ENCODE measurements around the gene ULK1. TPM values are rescaled to one million over a fixed set of nuclear protein-coding genes. Genes with fewer than 3 reads are reported as not detected.
"Not testable (repeated sequence)": the region's sequence is repeated elsewhere in the genome, so short reads cannot be mapped to it uniquely, and the experiment has no call there.

The ULK1 gene
- total RNA-seq, 1 donor from 2014 or later, result 43.7 TPM

DNA sequence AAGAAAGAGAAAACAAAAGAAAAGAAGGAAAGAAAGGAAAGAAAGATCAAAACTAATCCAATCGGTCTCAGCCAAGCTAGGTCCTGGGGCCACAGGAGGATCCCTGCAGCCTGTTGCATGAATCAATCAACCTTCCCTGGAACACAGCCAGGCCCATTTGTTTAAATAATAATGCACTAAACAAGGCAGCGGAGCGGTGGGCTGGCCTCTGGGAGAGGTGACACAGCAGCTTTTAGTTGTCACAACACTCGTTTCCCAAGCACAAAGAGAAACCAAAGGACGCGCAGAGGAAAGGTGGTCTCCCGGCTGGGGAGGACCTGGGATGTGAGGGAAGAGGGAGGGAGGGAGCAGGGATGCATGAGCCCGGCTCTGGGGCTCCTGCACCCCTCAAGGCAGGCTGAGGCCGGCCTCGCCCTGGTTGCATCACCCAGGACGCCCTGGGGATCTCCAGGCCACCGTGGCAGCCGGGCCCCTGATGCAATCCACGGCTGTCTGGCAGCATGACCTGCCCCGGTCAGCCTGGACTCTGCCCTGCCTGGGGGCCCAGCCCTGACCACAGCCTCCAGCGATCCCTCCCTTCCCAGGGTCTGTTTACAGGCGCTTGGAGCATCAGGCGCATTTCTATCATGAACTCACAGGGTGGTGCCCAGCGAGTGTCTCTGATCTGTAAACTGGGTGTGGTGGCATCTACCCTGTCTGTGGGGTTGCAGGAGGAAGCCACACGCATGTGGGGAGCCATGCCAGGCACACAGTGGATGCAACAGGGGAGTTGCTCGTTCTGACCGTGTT, 33.8 kb upstream of the ULK1 start:
- peak; percentile 89 for DNase-seq (ENCODE audit: low spot score)
- intact Hi-C loops (cut with DNase I), result no loop called here

DNA sequence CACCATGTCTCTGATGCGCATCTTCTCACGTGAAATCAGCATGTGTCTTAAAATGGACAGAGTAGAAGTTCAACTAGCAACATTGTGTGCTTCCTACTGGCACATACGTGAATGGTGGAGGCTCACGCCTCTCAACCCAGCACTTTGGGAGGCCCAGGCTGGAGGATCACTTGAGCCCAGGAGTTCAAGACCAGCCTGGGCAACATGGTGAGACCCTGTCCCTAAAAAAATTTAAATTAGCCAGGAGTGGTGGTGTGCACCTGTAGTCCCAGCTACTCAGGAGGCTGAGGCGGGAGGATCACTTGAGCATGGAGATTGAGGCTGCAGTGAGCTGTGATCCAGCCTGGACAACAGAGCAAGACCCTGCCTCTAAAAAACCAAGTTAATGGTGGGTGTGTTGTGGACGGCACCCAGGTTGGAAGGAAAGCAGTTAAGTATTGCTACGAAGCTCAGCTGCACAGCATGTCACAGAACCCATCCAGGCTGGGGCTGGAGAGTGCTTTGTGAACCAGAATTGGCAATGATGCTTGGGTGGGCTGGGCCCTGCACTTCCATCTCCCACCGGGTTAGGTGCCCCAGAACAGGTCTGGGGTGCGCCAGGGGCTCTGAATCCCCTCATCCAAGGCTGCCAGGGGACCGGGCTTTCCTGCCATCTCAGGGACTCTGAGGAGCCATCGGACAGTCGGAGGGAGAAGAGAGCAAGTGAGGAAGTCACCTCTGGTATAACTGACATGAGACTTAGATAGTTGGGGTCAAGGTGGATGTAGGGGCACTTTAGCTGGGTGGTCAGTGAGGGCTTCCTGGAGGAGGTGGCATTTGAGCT, 33.0 kb upstream of the ULK1 start:
- intact Hi-C loops (cut with DNase I), result no loop called here
- no peak for DNase-seq (ENCODE audit: low spot score)

DNA sequence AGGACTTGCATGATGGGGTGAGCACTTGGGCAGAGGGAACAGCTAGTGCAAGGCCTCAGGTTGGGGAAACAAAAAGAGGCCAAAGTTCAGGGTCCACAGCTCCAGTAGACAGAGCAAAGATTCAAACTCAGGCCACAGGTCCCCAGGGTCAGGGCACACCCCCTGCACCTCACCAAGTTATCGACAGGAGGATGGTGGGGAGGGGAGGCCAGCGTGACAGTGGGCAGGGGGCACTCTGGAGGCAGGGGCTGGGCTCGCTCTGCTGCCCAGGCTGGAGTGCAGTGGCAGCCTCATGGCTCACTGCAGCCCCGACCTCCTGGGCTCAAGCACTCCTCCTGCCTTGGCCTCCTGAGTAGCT, 32.4 kb upstream of the ULK1 start:
- intact Hi-C loops (cut with DNase I), result no loop called here
- no peak for DNase-seq (ENCODE audit: low spot score)

DNA sequence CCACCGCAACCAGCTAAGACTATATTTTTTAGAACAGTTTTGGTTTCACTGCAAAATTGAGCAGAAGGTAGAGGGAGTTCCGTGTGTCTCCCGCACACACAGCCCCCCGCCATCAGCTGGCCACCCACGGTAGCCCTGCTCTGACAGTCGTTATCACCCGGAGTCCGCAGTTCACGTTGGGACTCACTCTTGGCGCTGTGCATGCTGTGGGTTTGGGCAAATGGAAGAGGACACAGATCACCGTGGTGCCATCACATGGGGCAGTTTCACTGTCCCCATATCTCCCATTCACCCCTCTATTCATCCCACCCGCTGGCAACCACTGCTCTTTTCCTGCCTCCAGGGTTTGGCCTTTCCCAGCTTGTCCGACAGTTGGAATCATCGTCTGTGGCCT, 31.8 kb upstream of the ULK1 start:
- DNase-seq (ENCODE audit: low spot score), result no peak
- intact Hi-C loops (cut with DNase I), result no loop called here

DNA sequence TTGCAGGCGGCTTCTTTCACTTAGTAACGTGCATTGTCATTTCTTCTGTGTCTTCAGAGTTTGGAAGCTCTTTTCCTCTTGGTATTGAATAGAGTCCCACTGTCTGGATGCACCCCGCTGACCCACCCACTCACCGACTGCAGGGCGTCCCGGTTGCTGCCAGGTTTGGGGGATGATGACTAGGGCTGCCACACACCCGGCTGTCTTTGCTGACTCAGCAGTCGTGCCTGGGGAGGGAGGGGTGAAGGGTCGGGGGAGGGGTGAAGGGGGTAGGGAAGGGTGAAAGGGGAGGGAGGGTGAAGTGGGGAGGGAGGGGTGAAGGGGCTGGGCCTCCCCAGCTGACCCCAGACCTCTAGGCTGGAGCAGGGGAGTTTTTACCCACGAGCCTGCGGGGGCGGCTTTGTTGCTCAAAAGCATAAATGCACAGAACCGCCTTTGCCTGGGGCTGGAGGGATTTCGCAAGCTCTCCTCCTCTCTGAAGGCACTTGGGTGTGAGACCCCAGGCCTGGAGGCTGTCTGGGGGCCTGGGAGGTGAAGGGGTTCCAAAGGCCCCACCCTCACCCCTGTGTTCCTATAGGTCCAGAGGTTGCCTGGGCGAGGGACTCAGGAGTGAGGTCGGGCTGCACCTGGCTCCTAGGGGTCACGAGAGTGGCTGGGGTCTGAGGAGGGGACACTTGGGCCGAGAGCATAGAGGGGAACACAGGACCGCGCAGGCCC, 31.3 kb upstream of the ULK1 start:
- intact Hi-C loops (cut with DNase I), result no loop called here

DNA sequence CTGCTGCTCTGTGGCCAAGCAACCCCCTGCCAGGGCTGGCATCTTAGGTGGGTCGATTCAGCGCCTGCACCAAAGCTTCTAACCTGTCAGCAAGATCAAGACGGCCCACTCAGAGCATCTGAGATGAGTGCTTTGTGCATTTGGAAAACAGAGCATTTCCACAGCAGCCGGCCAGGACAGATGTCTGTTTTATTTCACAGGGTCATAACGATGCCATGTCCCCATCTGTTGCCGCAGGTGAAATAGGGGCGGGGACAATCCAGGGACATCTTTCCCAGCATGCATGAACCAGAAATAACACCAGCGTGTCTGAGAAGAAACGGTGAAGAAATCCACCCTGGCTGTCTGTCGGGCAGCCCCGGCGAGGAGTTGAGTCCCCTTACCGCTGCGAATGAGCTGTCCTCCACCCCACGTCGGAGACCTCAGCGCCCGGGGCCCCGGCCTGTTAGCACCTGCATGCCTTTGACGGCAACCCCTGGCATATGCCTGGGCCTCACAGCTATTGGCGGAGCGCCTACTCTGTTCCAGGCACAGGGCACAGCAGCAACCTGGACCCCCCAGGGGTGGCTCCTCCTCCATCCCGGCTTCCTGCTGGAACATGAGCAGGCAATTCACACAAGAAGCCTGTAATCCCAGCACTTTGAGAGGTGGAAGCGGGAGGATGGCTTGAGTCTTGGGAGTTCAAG, 30.6 kb upstream of the ULK1 start:
- peak; percentile 63 for DNase-seq (ENCODE audit: low spot score)
- intact Hi-C loops (cut with DNase I), result no loop called here

More for the DNA sequence above, 31.3 kb upstream of the ULK1 start:
- DNase-seq (ENCODE audit: low spot score), result peak; percentile 65

DNA sequence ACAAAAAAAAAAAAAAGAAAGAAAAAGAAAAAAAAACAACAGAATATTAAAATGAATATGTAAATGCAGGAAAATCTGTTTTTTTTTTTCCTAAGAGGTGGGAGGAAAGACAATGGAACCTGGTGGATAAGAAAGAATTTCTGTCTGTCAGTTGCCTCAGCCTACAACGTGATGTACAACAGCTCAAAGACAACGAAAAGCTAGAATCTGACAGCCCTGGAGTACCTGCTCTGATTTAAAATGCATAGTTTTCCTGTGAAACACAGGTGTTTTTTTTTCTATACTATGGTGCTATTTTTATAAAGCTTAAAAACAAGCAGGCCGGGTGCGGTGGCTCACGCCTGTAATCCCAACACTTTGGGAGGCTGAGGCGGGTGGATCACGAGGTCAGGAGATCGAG, 30.0 kb upstream of the ULK1 start:
- intact Hi-C loops (cut with DNase I), result no loop called here
- no peak for DNase-seq (ENCODE audit: low spot score)

DNA sequence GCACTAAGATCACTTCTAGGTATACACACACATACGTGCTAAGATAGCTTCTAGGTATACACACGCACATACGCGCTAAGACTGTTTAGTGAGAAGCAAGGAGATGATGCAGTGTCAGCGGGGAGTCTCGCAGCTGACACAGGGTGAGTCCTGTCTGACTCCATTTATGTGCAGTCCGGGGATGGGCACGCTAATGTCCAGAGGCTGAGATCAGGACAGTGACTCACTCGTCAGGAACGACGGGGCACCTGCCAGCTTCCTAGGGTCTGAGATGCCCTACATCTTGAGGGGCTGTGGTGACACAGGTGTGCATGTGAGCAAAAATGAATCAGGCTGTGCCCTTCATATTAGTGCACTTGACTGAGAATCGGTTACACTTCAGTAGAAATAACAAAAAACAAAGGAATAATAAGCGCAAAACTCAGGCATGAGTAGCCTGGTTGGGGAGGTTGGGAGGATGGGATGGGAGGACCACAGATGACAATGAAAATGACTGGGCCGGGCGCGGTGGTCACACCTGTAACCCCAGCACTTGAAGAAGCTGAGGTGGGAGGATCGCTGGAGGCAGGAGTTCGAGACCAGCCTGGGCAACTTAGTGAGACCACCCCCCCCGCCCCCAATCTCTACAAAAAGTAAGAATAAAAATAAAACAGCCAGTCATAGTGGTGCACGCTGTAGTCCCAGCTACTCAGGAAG, 29.1 kb upstream of the ULK1 start:
- intact Hi-C loops (cut with DNase I), result no loop called here
- no peak for DNase-seq (ENCODE audit: low spot score)

DNA sequence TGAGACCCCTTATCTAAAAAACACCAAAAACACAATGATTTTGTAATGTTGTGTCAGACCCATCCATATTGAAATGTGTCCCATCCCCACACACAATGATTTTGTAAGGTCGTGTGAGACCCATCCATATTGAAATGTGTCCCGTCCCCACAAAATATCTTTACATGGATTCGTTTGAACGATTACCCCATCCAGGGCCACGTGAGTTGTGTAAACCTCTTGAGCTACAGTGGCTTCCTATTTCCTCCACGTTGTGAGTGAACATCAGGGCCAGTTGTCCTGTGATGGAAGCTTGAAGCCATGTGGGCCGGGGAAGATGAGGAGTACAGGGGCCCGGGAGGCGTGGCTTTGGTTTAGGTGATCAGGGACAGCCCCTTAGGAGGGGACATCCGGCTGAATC, 27.0 kb upstream of the ULK1 start:
- intact Hi-C loops (cut with DNase I), result no loop called here
- DNase-seq (ENCODE audit: low spot score), result no peak

DNA sequence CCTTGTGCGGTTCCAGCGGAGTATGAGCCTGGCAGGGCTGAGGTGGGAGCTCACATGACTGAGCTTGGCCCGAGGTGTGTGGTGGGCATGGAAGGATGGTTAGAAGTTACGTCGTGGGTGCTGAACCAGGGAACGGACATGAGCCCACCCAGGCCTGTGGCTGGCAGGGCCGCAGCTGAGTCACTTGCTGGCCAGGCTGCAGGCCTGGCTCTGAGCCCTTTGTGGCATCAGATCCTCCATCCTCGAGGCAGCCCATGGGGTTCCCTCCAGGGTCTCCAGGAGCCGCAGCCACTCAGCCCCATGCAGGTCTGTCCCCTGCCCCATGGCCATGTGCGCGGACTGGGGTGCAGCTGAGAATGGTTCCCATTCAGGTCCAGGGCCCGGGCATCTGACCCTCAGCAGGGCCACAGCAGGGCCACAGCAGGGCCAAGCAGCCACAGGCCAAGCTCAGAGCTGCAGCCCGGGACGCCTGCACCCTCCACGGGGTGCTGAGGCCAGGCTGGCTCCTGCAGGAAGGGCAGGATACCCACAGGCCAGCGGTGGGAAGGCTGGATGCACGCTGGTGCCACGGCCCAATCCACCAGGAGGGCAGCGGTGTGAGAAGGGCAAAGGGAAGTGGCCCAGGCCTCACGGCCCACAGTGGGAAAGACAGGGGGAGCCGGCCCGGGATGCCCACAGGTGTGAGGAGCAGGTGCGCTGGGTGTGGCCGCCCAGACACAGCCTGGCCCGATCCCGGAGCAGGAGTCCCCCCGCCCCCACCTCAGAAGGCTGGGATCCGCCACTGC, 26.3 kb upstream of the ULK1 start:
- DNase-seq (ENCODE audit: low spot score), result no peak
- intact Hi-C loops (cut with DNase I), result no loop called here

DNA sequence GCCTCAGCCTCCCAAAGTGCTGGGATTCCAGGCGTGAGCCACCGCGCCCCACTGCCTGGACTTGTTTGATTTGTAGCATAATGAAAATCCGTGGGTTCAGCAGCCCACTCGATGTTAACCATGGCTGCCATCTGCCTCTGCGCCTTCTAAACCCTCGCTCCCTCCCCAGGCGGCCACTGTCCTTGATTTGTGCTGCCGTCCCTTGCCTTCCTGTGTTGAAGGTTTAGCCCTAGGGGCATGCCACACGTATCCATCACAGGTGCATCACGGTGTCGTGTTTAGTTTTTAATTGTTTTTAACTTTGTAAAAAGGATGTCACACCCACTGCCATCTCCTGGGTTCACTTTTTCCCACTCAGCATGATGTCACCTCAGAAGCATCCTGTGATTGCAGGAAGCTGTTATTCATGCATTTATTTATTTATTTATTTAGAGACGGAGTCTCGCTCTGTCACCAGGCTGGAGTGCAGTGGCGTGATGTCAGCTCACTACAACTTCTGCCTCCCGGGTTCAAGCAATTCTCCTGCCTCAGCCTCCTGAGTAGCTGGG, 24.5 kb upstream of the ULK1 start:
- no peak for DNase-seq (ENCODE audit: low spot score)
- intact Hi-C loops (cut with DNase I), result no loop called here

DNA sequence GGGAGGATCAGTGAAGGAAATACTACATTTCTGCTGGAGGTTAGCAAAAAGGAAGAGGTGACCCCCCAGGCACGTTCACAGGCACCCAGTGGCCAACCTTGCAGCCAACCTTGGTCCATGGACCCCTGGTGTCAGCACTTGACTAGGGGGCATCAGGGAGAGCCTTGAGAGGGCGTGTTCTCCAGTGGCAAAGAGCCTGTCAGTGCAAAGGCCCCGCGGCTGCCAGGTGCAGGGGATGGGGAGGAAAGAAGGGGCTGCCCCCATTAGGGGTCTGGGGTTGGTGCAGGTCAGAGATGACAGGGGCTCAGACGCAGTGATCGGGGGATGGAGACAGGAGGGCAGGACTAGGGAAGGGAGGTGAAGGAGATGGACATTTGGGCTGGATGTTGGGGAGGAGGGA, 22.7 kb upstream of the ULK1 start:
- intact Hi-C loops (cut with DNase I), result no loop called here
- no peak for DNase-seq (ENCODE audit: low spot score)

DNA sequence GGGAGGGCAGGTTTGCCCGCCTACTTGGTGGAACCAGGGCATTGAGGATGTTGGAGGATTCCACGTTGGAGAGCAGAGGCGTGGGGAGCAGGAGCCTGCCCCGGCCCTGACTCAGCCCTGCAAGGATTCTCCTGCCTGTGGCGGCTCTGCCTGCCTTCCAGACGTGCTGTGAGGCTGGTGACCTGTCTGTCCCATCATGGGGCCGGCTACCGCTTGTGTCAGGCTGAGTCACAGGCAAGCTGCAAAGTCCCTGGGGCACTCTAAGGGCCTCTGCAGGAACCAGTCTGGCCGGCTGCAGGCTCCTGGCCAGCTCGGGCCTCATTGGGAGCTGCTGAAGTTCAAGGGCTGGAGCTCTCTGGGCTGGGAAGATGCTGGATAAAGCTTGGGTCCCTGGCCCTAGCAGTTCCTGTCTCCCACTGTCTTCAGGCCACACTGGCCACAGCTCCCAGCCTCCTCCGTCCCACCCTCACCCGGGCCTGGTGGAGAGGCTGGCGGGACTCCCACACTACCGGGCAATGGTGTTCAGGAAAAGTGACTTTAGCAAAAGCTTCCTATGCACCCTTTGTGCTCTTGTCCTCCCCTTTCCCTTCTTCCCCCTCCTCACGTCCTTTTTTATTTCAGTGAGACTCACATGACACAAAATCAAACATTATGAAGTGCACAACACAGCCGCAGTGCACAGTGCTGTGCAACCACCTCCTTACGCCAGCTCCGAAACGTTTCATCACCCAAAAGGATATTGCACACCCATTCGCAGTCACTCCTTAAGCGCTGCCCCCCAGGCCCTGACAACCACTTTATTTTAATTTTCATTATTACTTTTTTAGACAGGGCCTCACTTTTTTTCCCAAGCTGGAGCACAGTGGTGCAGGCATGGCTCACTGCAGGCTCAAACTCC, 22.0 kb upstream of the ULK1 start:
- no peak for DNase-seq (ENCODE audit: low spot score)
- intact Hi-C loops (cut with DNase I), result no loop called here

DNA sequence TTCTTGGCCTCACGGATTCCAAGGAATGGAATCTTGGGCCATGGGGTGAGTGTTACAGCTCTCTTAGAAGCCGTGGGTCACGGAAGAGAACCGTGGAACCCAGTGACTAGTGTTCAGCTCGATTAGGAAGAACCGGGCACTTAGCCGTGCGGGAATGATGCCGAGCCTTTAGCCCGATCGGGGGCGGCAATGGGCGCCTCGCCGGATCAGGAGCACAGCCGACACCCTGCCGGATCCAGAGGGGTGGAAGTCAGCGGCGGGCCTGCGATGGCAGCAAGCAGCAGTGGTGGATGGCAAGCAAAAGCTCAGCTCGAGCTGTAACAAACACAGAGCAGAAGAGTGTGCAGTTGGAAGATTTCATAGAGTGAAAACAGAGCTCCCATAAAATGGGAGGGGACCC, 21.1 kb upstream of the ULK1 start:
- intact Hi-C loops (cut with DNase I), result no loop called here
- no peak for DNase-seq (ENCODE audit: low spot score)

DNA sequence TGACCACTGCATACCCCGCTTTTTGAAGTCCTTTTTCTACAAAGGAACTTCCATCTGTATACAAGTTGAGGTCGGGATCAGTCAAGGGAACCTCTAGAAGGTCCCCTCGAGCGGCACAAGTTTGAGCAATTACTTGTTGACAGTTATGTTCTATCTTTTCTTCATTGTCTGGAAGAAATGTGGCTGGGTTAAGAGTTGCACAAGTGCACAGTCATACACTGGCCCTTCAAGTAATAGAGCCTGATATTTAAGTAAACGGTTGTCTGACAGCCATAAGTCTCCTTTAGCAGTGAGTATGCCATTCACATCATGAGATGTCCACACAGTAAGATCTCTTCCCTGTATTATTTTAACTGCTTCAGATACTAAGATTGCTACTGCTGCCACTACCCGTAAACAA, 19.4 kb upstream of the ULK1 start:
- intact Hi-C loops (cut with DNase I); DNase-seq (ENCODE audit: low spot score): not testable (repeated sequence)

DNA sequence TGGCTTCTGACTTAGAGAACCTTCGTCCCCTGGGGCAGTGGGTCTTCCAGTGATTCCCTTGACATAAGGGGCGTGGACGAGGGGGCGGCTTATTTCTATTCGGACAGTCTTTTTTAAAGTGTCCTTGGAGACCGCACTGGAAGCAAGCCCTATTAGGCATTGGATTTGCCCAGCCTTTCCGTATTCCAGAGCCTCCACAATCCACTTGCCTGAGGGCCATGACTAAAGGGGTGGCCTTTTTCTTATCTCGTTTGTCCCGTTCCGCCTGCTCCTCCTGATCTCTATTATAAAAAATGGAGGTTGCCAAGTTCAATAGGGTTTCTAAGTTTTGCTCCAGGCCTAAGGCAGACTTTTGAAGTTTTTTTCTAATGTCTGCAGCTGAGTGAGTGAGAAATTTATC, 17.2 kb upstream of the ULK1 start:
- DNase-seq (ENCODE audit: low spot score); intact Hi-C loops (cut with DNase I): not testable (repeated sequence)

DNA sequence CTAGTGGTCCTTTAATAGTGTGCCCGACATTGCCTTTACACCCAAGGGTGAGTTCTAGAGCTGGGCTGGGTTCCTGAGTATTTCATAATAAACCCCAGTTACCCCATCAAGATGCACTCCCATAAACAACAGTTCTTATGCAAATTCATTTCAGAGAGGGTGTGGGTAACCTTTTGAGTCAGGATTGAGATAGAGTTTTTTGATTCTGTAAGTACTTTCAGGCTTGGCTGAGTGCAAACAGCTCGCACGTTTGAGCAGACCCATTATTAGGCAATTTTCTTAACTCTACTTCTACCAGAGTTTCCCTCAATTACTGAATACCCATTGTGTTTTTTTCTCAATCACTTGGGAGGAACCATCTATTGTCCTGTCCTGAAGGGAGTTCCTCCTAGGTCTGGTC, 16.0 kb upstream of the ULK1 start:
- DNase-seq (ENCODE audit: low spot score); intact Hi-C loops (cut with DNase I): not testable (repeated sequence)
